Measurements from ENCODE around the gene C20orf204. TPM values are rescaled to one million over a fixed set of nuclear protein-coding genes. Genes with fewer than 3 reads are reported as not detected.

Gene C20orf204
- total and polyA plus RNA-seq, 2 of the 4 experiments (the other 2 are of a cell fraction): 0.09 to 0.18 TPM

DNA sequence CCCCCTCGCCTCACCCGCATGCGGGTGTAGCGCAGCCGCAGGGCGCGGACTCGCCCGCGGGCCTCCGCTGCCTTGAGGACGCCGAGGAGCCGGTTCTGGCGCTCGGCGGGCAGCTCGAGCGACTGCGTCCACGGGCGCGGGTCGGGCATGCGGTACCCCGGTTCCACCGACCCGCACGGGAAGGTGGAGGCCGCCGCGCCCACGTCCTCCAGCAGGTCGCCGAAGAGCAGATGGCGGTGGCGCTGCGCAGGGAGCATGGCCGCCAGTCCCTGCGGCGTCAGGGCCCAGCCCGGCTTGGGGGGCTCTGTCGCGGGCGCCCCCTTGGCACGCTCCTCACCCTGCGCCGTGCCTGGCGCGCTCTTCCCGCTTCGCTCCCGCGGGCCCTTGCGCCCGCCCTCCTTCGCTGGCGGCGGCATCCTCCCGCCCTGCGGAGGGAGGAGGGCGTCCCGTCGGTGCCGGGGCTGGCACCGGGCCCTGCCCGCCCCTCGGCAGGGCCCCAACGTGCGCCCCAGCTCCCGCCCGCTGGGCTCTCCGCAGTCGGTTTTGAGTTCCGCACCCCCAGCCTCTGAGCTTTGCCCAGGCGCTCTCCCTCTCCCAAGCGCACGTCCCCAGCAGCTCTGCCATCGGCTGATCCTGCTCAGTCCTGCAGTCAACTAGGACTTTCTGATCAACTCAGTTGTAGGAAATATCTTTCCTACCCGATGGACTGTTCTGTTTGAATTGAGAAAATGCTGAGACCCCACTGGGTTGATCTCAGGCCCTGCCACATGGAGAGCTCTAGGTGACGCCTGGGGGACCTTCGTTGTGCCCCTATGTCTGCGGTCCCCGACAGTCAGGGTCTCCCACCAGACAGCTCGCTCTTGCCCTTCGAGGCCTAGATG, 48.1 kb downstream of the C20orf204 start, which contains the start of gene LKAAEAR1 (continued):
- TF ChIP-seq ELK1 (IDR thresholded peaks at IDR 0.05; ENCODE audit: borderline replicate concordance, low read depth, low read length): no peak
- no peak for TF ChIP-seq POLR2A (IDR thresholded peaks at IDR 0.05; ENCODE audit: low read depth, low read length)

DNA sequence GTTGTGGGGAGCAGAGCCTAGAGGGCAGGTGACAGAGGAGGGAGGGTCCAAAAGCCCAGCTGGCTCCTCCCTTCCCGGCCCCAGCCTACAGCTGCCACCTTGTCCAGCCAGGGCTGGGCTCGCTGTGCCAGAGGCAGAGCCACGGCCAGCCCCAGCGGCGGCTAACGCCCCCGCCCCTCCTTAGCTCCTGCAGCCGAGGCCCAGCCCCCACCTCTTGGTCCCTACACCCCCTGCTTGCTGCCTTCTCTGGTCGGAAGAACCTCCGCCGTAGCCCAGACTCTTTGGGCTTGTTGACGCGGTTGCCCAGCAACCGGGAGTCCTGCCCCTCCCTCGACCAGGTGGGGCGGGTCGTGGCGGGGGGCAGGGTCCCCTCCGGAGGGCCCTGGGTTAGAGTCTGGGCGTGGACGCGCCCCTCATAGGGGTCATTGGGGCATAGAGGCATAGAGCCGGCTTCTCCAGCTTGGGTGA, 48.7 kb downstream of the C20orf204 start:
- TF ChIP-seq SMC3 (IDR thresholded peaks at IDR 0.05; ENCODE audit: low read depth, low read length) (no peak), RAD21 (IDR thresholded peaks at IDR 0.05; ENCODE audit: low read length) (no peak), NFE2L2 (IDR thresholded peaks at IDR 0.05; ENCODE audit: low read depth, low read length) (no peak), ELK1 (IDR thresholded peaks at IDR 0.05; ENCODE audit: borderline replicate concordance, low read depth, low read length) (no peak), RFX5 (IDR thresholded peaks at IDR 0.05; ENCODE audit: low read depth, low read length) (no peak), FOS (IDR thresholded peaks at IDR 0.05; ENCODE audit: low read depth, low read length) (no peak)
- no peak overlapping the region for H3K4me3 ChIP-seq (ENCODE audit: insufficient read depth, low read depth, low read length)
- no peaks in the 10 kb centered on the region for H3K9me1 ChIP-seq (ENCODE audit: insufficient read depth, low read length)
- H3K4ac ChIP-seq (ENCODE audit: low read depth, low read length): no peak overlapping the region
- no peaks in the 10 kb centered on the region for H3K79me1 ChIP-seq (ENCODE audit: low read depth in 1 of 2, low read length in 2 of 2)
- no peak overlapping the region for H3K14ac ChIP-seq (replicated peaks; ENCODE audit: low read depth, low read length)
- H4K8ac ChIP-seq (ENCODE audit: low read depth in 2 of 2, low read length in 2 of 2): no peak overlapping the region
- H2BK120ac ChIP-seq (ENCODE audit: low read depth, low read length): no peak overlapping the region
- in situ Hi-C loops (cut with MboI; ENCODE audit: low sequenced_read_pairs) (no loop called here), intact Hi-C loops (cut with micrococcal nuclease) (no loop called here), dilution Hi-C loops (cut with HindIII; ENCODE audit: low sequenced_read_pairs, unreplicated experiment) (no loop called here)
- H3K27me3 ChIP-seq (ENCODE audit: control insufficient read depth, insufficient read depth, low read length): peaks cover 55% of the 10 kb centered on the region
- POLR2A ChIA-PET (ENCODE audit: unreplicated experiment): no interaction called here
- peaks cover 6% of the 10 kb centered on the region; the same call in 1 of the 2 replicates for H3K4me1 ChIP-seq (ENCODE audit: control insufficient read depth, insufficient read depth, low read length)
- H3K27ac ChIP-seq (ENCODE audit: insufficient read depth, low read length): no peak overlapping the region
- ATAC-seq (ENCODE audit: low read depth) (no peak), DNase-seq (no peak)
- H3K4me2 ChIP-seq (ENCODE audit: low read depth, low read length): no peak overlapping the region
- no peak overlapping the region for H2BK15ac ChIP-seq (ENCODE audit: low read depth, low read length)
- peaks cover 8% of the 10 kb centered on the region; the same call in 1 of the 2 replicates for H3K9me3 ChIP-seq (ENCODE audit: control insufficient read depth, insufficient read depth, low read length)
- peaks cover 15% of the 10 kb centered on the region for H4K20me1 ChIP-seq (ENCODE audit: insufficient read depth, low read length)
- H2AFZ ChIP-seq (replicated peaks; ENCODE audit: low read length, poor library complexity): no peak overlapping the region
- CTCF ChIA-PET: interaction anchor here (1.3 kb wide), 1 partner anchor 27 kb away, joined by 4 read pairs; no protein-coding TSS in a partner anchor
- BruUV-seq (replicated peaks): no TSS peak
- no peak overlapping the region for H3K9ac ChIP-seq (ENCODE audit: low read depth, low read length)
- no peak overlapping the region for H3K18ac ChIP-seq (ENCODE audit: low read depth, low read length)
- H4K91ac ChIP-seq (ENCODE audit: insufficient read depth, low read depth, low read length): no peak overlapping the region
- no peaks in the 10 kb centered on the region for H3K36me3 ChIP-seq (ENCODE audit: control insufficient read depth, insufficient read depth, low read length)
- 0% methylated on average over 1 of the region's 23 CpGs; no CpG with 5 or more reads in 1 of the 2 experiments for WGBS, 2 experiments (ENCODE audit: extremely low coverage in 2 of 2, insufficient read length in 1 of 2)
- no peak overlapping the region for H4K5ac ChIP-seq (ENCODE audit: low read depth, low read length)
- no peak overlapping the region for H3K23ac ChIP-seq (ENCODE audit: low read depth, low read length)
- no peak overlapping the region for H2BK5ac ChIP-seq (ENCODE audit: low read depth, low read length, poor library complexity, severe bottlenecking)
- H2AK9ac ChIP-seq (replicated peaks; ENCODE audit: low read depth, low read length, poor library complexity): no peak overlapping the region
- H3K56ac ChIP-seq (ENCODE audit: extremely low read depth, insufficient read depth, low read length): no peak overlapping the region
- H2BK20ac ChIP-seq (ENCODE audit: low read depth, low read length): no peak overlapping the region
- H2AK5ac ChIP-seq (ENCODE audit: low read depth, low read length): no peak overlapping the region

Data from IMR-90 (cell line).